Upper lobe of left lung (tissue), 6 donors: ENCODE data around the gene SERPINA6. TPM values are rescaled to one million over a fixed set of nuclear protein-coding genes. Genes with fewer than 3 reads are reported as not detected.

Experiments used
- ATAC-seq, 2 donors: fragments of 200-7000 bp; cut with Tn5 transposase; one replicate each; pipeline ENCODE4 v1.9.1; 2022; ENCODE audit warnings: mild to moderate bottlenecking in 2 of 2, moderate library complexity in 2 of 2; ENCODE audit not compliant: low FRiP score in 2 of 2
- DNase-seq, 2 donors: peaks; one replicate each; pipeline ENCODE4 v3.0.0-alpha.2; 2019 to 2020
- H3K27ac ChIP-seq, 4 donors: fragments of 200-600 bp; sonication (generic); one replicate each; pipeline ENCODE4 v1.5.1; 2016 to 2019
- H3K27me3 ChIP-seq, 4 donors: fragments of 200-600 bp; sonication (generic); one replicate each; pipeline ENCODE4 v1.5.1; 2017 to 2019
- H3K36me3 ChIP-seq, 4 donors: fragments of 200-600 bp; sonication (generic); one replicate each; pipeline ENCODE4 v1.5.1; 2016 to 2019
- H3K4me1 ChIP-seq, 4 donors: fragments of 200-600 bp; sonication (generic); one replicate each; pipeline ENCODE4 v1.5.1; 2018 to 2019
- H3K4me3 ChIP-seq, 4 donors: fragments of 200-600 bp; sonication (generic); one replicate each; pipeline ENCODE4 v1.5.1; 2017 to 2019; ENCODE audit warnings: mild to moderate bottlenecking in 2 of 4, moderate library complexity in 1 of 4
- H3K9me3 ChIP-seq, 4 donors: fragments of 200-600 bp; sonication (generic); one replicate each; pipeline ENCODE4 v1.5.1; 2018 to 2019
- CTCF ChIP-seq, 6 experiments: fragments of 450-650 bp in 4 of 6; fragments of 200-600 bp in 2 of 6; sonication (generic) in 2 of 6; IDR thresholded peaks; one replicate each; pipeline ENCODE4 v1.5.1; 2016 to 2019; ENCODE audit warnings: antibody characterized with exemption in 6 of 6
- EP300 ChIP-seq, 4 donors: sonication (generic); formaldehyde crosslinking; IDR thresholded peaks; one replicate each; pipeline ENCODE4 v1.5.1; 2017; ENCODE audit warnings: antibody characterized with exemption in 4 of 4, control low read depth in 2 of 4
- POLR2A ChIP-seq, 4 donors: fragments of 450-650 bp; IDR thresholded peaks; one replicate each; pipeline ENCODE4 v1.5.1; 2016 to 2017; ENCODE audit warnings: antibody characterized with exemption in 4 of 4, mild to moderate bottlenecking in 2 of 4
- POLR2AphosphoS5 ChIP-seq, 2 donors: sonication (generic); formaldehyde crosslinking; IDR thresholded peaks; one replicate each; pipeline ENCODE4 v1.5.1; 2017; ENCODE audit warnings: antibody characterized with exemption in 2 of 2
- WGBS, 2 donors: methylation state at CpG; one replicate each; pipeline ENCODE4 v1.1.5; 2017 to 2018; 5-methylcytosine and 5-hydroxymethylcytosine counted together
- total RNA-seq, 6 donors: library from RNA; depleted of rRNA in 4 of 6; stranded (reverse); fragments of >200 nt in 4 of 6; gene quantifications; one replicate each; pipeline versions ENCODE4 v1.1.0 to v1.2.1, GENCODE V29; 2016 to 2021
- donor health status: DM: no; HTN: no; CAD: no; lungs with moderate emphysema.
- donor health status: DM: no; HTN: yes; CAD: no; lungs with severe emphysema.

The SERPINA6 gene
- total RNA-seq, 6 donors from 2014 or later, result 0.46 to 0.51 (median 0.49) TPM; not detected in 3

- no peak for ATAC-seq
- Histone ChIP-seq H3K4me1 (no peaks in the 10 kb centered on the region), H3K36me3 (no peaks in the 10 kb centered on the region), H3K4me3 (no peak overlapping the region), H3K27ac (no peak overlapping the region), H3K9me3 (no peaks in the 10 kb centered on the region), H3K27me3 (no peaks in the 10 kb centered on the region)
- TF ChIP-seq POLR2A (IDR thresholded peaks at IDR 0.05) (no peak), EP300 (IDR thresholded peaks at IDR 0.05) (no peak), CTCF (IDR thresholded peaks at IDR 0.05) (no peak), POLR2AphosphoS5 (IDR thresholded peaks at IDR 0.05) (no peak)
- DNase-seq, result no peak
- WGBS, 2 donors, result 89 to 93% methylated on average over 4 of the region's 4 CpGs
Observed at GRCh38 chr14:94329857-94330256, 6.7 kb upstream of the SERPINA6 start.

- no peaks in the 10 kb centered on the region for H3K9me3 ChIP-seq
- ATAC-seq (no peak), DNase-seq (no peak)
- H3K27me3 ChIP-seq, result no peaks in the 10 kb centered on the region
- 80 to 85% methylated on average over 2 of the region's 2 CpGs for WGBS, 2 donors
- TF ChIP-seq CTCF (IDR thresholded peaks at IDR 0.05), result no peak
- no peak for TF ChIP-seq EP300 (IDR thresholded peaks at IDR 0.05)
- TF ChIP-seq POLR2A (IDR thresholded peaks at IDR 0.05), result no peak
- TF ChIP-seq POLR2AphosphoS5 (IDR thresholded peaks at IDR 0.05), result no peak
- no peak overlapping the region for H3K4me3 ChIP-seq
- H3K4me1 ChIP-seq, result no peaks in the 10 kb centered on the region
- no peak overlapping the region for H3K27ac ChIP-seq
- H3K36me3 ChIP-seq, result no peaks in the 10 kb centered on the region
Observed at GRCh38 chr14:94328196-94328595, 5.1 kb upstream of the SERPINA6 start.

GRCh38 chr14:94321421-94322271 is 1.5 kb downstream of the SERPINA6 start:
- WGBS, 2 donors, result 83 to 98% methylated on average over 4 to 5 of the region's 5 CpGs
- TF ChIP-seq POLR2A (IDR thresholded peaks at IDR 0.05), result no peak
- TF ChIP-seq CTCF (IDR thresholded peaks at IDR 0.05), result no peak
- TF ChIP-seq EP300 (IDR thresholded peaks at IDR 0.05), result no peak
- TF ChIP-seq POLR2AphosphoS5 (IDR thresholded peaks at IDR 0.05), result no peak
- no peak overlapping the region for H3K4me3 ChIP-seq

GRCh38 chr14:94320243-94320642 is 2.9 kb downstream of the SERPINA6 start:
- TF ChIP-seq POLR2A (IDR thresholded peaks at IDR 0.05), result no peak
- no peak for TF ChIP-seq CTCF (IDR thresholded peaks at IDR 0.05)
- no peak for TF ChIP-seq POLR2AphosphoS5 (IDR thresholded peaks at IDR 0.05)
- TF ChIP-seq EP300 (IDR thresholded peaks at IDR 0.05), result no peak
- WGBS, 2 donors, result 62 to 71% methylated on average over 5 of the region's 5 CpGs
- Histone ChIP-seq H3K27ac (no peak overlapping the region), H3K9me3 (no peaks in the 10 kb centered on the region), H3K4me1 (no peaks in the 10 kb centered on the region), H3K27me3 (no peaks in the 10 kb centered on the region), H3K36me3 (no peaks in the 10 kb centered on the region), H3K4me3 (no peak overlapping the region)
- ATAC-seq, result no peak
- DNase-seq, result no peak

More at GRCh38 chr14:94321421-94322271, 1.5 kb downstream of the SERPINA6 start:
- Histone ChIP-seq H3K27me3 (no peaks in the 10 kb centered on the region), H3K27ac (no peak overlapping the region), H3K4me1 (no peaks in the 10 kb centered on the region), H3K9me3 (no peaks in the 10 kb centered on the region), H3K36me3 (no peaks in the 10 kb centered on the region)
- DNase-seq (no peak), ATAC-seq (no peak)

- Histone ChIP-seq H3K4me3 (no peak overlapping the region), H3K9me3 (no peaks in the 10 kb centered on the region), H3K27me3 (no peaks in the 10 kb centered on the region), H3K36me3 (no peaks in the 10 kb centered on the region), H3K4me1 (no peaks in the 10 kb centered on the region), H3K27ac (no peak overlapping the region)
- no peak for TF ChIP-seq POLR2A (IDR thresholded peaks at IDR 0.05)
- peak in 1 of 2 donors; percentile 33 for TF ChIP-seq POLR2AphosphoS5 (IDR thresholded peaks at IDR 0.05)
- TF ChIP-seq EP300 (IDR thresholded peaks at IDR 0.05), result no peak
- TF ChIP-seq CTCF (IDR thresholded peaks at IDR 0.05), result no peak
- DNase-seq, result no peak
- WGBS, 2 donors, result 48 to 49% methylated on average over 4 of the region's 4 CpGs
- ATAC-seq, result peak in 1 of 2 donors; percentile 82
Observed at GRCh38 chr14:94317259-94317658, 5.9 kb downstream of the SERPINA6 start.
